ENCODE data around the gene PSMA6.

PSMA6 gene

GRCh38 chr14:35254736-35255135, 37.4 kb upstream of the PSMA6 start:
- Histone ChIP-seq H3K4me1 (ENCODE audit: control insufficient read depth, insufficient read depth, low read length) (no peaks in the 10 kb centered on the region), H3K9ac (ENCODE audit: low read depth, low read length) (no peak overlapping the region), H3K9me3 (ENCODE audit: control insufficient read depth, insufficient read depth, low read length) (no peaks in the 10 kb centered on the region), H3K4me3 (ENCODE audit: low read depth, low read length) (no peak overlapping the region), H3K27me3 (ENCODE audit: control insufficient read depth, insufficient read depth, low read length) (no peaks in the 10 kb centered on the region), H3K36me3 (ENCODE audit: control insufficient read depth, insufficient read depth, low read length) (no peaks in the 10 kb centered on the region)

DNA sequence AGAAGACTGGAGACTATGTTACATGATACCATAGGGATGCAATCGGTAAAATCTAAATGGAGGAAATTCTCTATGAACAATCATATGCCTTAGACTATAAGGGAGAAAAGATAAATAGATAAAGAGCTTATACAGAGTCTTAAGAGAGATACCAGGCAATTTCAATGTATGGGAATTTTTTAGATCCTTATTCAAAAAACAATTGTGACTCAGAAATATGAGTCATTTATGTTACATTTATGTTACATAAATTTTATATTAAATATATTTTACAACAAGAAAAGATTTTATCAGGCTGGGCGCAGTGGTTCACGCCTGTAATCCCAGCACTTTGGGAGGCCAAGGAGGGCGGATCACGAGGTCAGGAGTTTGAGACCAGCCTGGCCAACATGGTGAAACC, 36.5 kb upstream of the PSMA6 start:
- no peaks in the 10 kb centered on the region for H3K27me3 ChIP-seq (ENCODE audit: control insufficient read depth, insufficient read depth, low read length)
- H3K9me3 ChIP-seq (ENCODE audit: control insufficient read depth, insufficient read depth, low read length) = no peaks in the 10 kb centered on the region
- H3K4me3 ChIP-seq (ENCODE audit: low read depth, low read length) = no peak overlapping the region
- H3K4me1 ChIP-seq (ENCODE audit: control insufficient read depth, insufficient read depth, low read length) = no peaks in the 10 kb centered on the region
- no peaks in the 10 kb centered on the region for H3K36me3 ChIP-seq (ENCODE audit: control insufficient read depth, insufficient read depth, low read length)
- H3K9ac ChIP-seq (ENCODE audit: low read depth, low read length) = no peak overlapping the region

- Histone ChIP-seq H3K4me1 (ENCODE audit: control insufficient read depth, insufficient read depth, low read length) (no peaks in the 10 kb centered on the region), H3K36me3 (ENCODE audit: control insufficient read depth, insufficient read depth, low read length) (no peaks in the 10 kb centered on the region), H3K27me3 (ENCODE audit: control insufficient read depth, insufficient read depth, low read length) (no peaks in the 10 kb centered on the region), H3K4me3 (ENCODE audit: low read depth, low read length) (no peak overlapping the region), H3K9me3 (ENCODE audit: control insufficient read depth, insufficient read depth, low read length) (no peaks in the 10 kb centered on the region), H3K9ac (ENCODE audit: low read depth, low read length) (no peak overlapping the region)
These were observed 34.4 kb upstream of the PSMA6 start for GRCh38 chr14:35257809-35258208.

DNA sequence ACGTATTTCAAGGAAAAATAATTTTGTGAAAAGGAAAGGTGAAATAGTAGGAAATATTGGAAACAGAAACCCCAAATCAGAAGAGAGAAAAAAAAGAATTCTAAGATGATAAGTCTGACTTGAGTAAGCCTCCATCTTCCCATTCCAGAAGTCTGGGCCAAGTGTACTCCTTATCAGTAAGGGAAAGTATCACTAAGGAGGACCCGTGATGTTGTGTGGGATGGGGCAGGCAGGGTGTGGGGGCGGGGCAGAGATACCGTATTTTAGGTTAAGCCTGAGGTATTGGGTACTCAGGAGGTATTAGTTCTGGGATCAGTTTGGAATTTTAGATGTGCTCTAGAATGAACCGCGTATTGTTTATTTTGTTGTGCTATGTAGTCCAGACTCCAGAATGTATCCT, 33.8 kb upstream of the PSMA6 start:
- Histone ChIP-seq H3K36me3 (ENCODE audit: control insufficient read depth, insufficient read depth, low read length) (no peaks in the 10 kb centered on the region), H3K4me1 (ENCODE audit: control insufficient read depth, insufficient read depth, low read length) (no peaks in the 10 kb centered on the region), H3K9ac (ENCODE audit: low read depth, low read length) (no peak overlapping the region), H3K4me3 (ENCODE audit: low read depth, low read length) (no peak overlapping the region), H3K9me3 (ENCODE audit: control insufficient read depth, insufficient read depth, low read length) (no peaks in the 10 kb centered on the region), H3K27me3 (ENCODE audit: control insufficient read depth, insufficient read depth, low read length) (no peaks in the 10 kb centered on the region)

GRCh38 chr14:35261774-35262173, 30.4 kb upstream of the PSMA6 start:
- no peaks in the 10 kb centered on the region for H3K9me3 ChIP-seq (ENCODE audit: control insufficient read depth, insufficient read depth, low read length)
- H3K4me3 ChIP-seq (ENCODE audit: low read depth, low read length) = no peak overlapping the region
- no peaks in the 10 kb centered on the region for H3K4me1 ChIP-seq (ENCODE audit: control insufficient read depth, insufficient read depth, low read length)
- no peaks in the 10 kb centered on the region for H3K27me3 ChIP-seq (ENCODE audit: control insufficient read depth, insufficient read depth, low read length)
- no peak overlapping the region for H3K9ac ChIP-seq (ENCODE audit: low read depth, low read length)
- no peaks in the 10 kb centered on the region for H3K36me3 ChIP-seq (ENCODE audit: control insufficient read depth, insufficient read depth, low read length)

DNA sequence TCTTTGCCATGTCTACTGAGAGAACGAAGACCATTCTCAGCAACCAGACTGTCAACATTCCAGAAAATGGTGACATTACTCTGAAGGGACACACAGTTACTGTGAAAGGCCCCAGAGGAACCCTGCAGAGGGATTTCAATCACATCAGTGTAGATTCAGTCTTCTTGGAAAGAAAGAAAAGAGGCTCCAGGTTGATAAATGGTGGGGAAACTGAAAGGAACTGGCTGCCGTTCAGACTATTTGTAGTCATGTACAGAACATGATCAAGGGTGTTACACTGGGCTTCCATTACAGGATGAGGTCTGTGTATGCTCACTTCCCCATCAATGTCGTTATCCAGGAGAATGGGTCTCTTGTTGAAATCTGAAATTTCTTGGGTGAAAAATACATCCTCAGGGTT, 29.7 kb upstream of the PSMA6 start:
- Histone ChIP-seq H3K4me3 (ENCODE audit: low read depth, low read length) (no peak overlapping the region), H3K27me3 (ENCODE audit: control insufficient read depth, insufficient read depth, low read length) (no peaks in the 10 kb centered on the region), H3K36me3 (ENCODE audit: control insufficient read depth, insufficient read depth, low read length) (no peaks in the 10 kb centered on the region), H3K9ac (ENCODE audit: low read depth, low read length) (no peak overlapping the region), H3K4me1 (ENCODE audit: control insufficient read depth, insufficient read depth, low read length) (no peaks in the 10 kb centered on the region), H3K9me3 (ENCODE audit: control insufficient read depth, insufficient read depth, low read length) (no peaks in the 10 kb centered on the region)

DNA sequence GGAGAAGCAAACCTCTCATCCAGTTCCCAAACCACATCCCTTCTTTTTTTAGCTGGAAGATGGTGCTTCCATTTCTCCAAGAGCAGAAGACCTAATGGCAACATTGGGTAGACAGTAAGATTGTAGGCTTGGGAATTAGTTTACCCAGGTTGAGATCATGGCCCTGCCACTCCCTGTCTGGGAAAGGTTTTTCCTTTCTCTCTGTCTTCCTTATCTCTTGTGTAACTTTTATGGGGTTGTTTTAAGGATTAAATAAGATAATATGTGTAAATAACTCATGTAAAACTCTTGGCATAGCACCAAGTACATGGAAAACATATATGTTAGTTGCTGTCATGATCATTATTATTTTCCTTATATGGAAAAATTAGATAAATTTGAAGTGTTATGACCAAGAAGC, 23.2 kb upstream of the PSMA6 start:
- no peak overlapping the region for H3K9ac ChIP-seq (ENCODE audit: low read depth, low read length)
- H3K27me3 ChIP-seq (ENCODE audit: control insufficient read depth, insufficient read depth, low read length) = no peaks in the 10 kb centered on the region
- H3K4me3 ChIP-seq (ENCODE audit: low read depth, low read length) = no peak overlapping the region
- H3K4me1 ChIP-seq (ENCODE audit: control insufficient read depth, insufficient read depth, low read length) = no peaks in the 10 kb centered on the region
- no peaks in the 10 kb centered on the region for H3K9me3 ChIP-seq (ENCODE audit: control insufficient read depth, insufficient read depth, low read length)
- peaks cover 5% of the 10 kb centered on the region for H3K36me3 ChIP-seq (ENCODE audit: control insufficient read depth, insufficient read depth, low read length)

GRCh38 chr14:35274805-35275204, 17.4 kb upstream of the PSMA6 start:
- H3K9me3 ChIP-seq (ENCODE audit: control insufficient read depth, insufficient read depth, low read length) = no peaks in the 10 kb centered on the region
- H3K4me3 ChIP-seq (ENCODE audit: low read depth, low read length) = no peak overlapping the region
- peaks cover 5% of the 10 kb centered on the region for H3K36me3 ChIP-seq (ENCODE audit: control insufficient read depth, insufficient read depth, low read length)
- no peaks in the 10 kb centered on the region for H3K4me1 ChIP-seq (ENCODE audit: control insufficient read depth, insufficient read depth, low read length)
- H3K9ac ChIP-seq (ENCODE audit: low read depth, low read length) = no peak overlapping the region
- no peaks in the 10 kb centered on the region for H3K27me3 ChIP-seq (ENCODE audit: control insufficient read depth, insufficient read depth, low read length)

- Histone ChIP-seq H3K9ac (ENCODE audit: low read depth, low read length) (no peak overlapping the region), H3K9me3 (ENCODE audit: control insufficient read depth, insufficient read depth, low read length) (no peaks in the 10 kb centered on the region), H3K4me1 (ENCODE audit: control insufficient read depth, insufficient read depth, low read length) (no peaks in the 10 kb centered on the region), H3K36me3 (ENCODE audit: control insufficient read depth, insufficient read depth, low read length) (peaks cover 5% of the 10 kb centered on the region), H3K4me3 (ENCODE audit: low read depth, low read length) (no peak overlapping the region), H3K27me3 (ENCODE audit: control insufficient read depth, insufficient read depth, low read length) (no peaks in the 10 kb centered on the region)
These were observed 15.0 kb upstream of the PSMA6 start for GRCh38 chr14:35277179-35277578.

DNA sequence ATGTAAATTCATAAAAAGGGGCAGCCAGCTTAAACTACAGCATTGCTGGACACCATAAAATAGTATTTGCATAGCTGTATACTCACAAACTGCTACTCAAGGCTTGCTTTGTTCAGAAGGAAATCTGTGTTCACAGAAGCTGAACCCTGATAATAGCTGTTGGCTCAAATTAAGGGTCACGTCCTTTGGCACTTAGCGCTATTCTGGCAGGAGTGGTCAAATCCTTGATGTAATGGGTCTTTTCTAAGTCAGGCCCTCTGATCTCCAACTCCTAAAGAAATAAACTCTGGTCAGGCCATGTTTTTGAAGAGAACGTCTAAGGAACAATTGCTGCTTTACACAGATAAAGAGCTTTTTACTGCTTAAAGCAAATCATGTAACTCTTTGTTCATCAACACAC, 12.8 kb upstream of the PSMA6 start:
- H3K27me3 ChIP-seq (ENCODE audit: control insufficient read depth, insufficient read depth, low read length) = no peaks in the 10 kb centered on the region
- no peaks in the 10 kb centered on the region for H3K9me3 ChIP-seq (ENCODE audit: control insufficient read depth, insufficient read depth, low read length)
- peaks cover 1% of the 10 kb centered on the region for H3K36me3 ChIP-seq (ENCODE audit: control insufficient read depth, insufficient read depth, low read length)
- no peak overlapping the region for H3K9ac ChIP-seq (ENCODE audit: low read depth, low read length)
- H3K4me1 ChIP-seq (ENCODE audit: control insufficient read depth, insufficient read depth, low read length) = no peaks in the 10 kb centered on the region
- H3K4me3 ChIP-seq (ENCODE audit: low read depth, low read length) = no peak overlapping the region

GRCh38 chr14:35281341-35281740, 10.8 kb upstream of the PSMA6 start:
- no peaks in the 10 kb centered on the region for H3K36me3 ChIP-seq (ENCODE audit: control insufficient read depth, insufficient read depth, low read length)
- no peak overlapping the region for H3K4me3 ChIP-seq (ENCODE audit: low read depth, low read length)
- H3K9me3 ChIP-seq (ENCODE audit: control insufficient read depth, insufficient read depth, low read length) = no peaks in the 10 kb centered on the region
- H3K9ac ChIP-seq (ENCODE audit: low read depth, low read length) = no peak overlapping the region
- no peaks in the 10 kb centered on the region for H3K27me3 ChIP-seq (ENCODE audit: control insufficient read depth, insufficient read depth, low read length)
- no peaks in the 10 kb centered on the region for H3K4me1 ChIP-seq (ENCODE audit: control insufficient read depth, insufficient read depth, low read length)

DNA sequence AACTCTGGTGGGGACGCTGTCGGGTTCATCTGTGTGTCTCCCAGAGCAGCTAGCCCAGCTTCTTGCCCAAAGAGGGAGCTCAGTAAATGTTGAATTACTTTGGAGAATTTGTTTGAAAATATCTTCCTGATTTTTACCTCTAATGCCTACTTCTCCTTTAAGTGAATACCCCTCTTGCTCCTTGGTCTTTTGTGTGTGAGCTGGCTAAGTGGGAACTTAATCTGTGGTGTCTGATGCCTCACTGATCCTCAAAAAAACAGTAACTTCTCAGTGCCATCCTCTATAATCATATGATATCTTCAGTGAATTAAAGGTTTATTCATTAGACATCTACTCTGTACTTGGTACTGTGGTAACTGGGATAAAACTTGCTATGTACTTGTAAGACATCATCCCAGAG, 7.7 kb upstream of the PSMA6 start:
- H3K9me3 ChIP-seq (ENCODE audit: control insufficient read depth, insufficient read depth, low read length) = no peaks in the 10 kb centered on the region
- H3K27me3 ChIP-seq (ENCODE audit: control insufficient read depth, insufficient read depth, low read length) = no peaks in the 10 kb centered on the region
- H3K4me3 ChIP-seq (ENCODE audit: low read depth, low read length) = no peak overlapping the region
- H3K9ac ChIP-seq (ENCODE audit: low read depth, low read length) = no peak overlapping the region
- no peaks in the 10 kb centered on the region for H3K36me3 ChIP-seq (ENCODE audit: control insufficient read depth, insufficient read depth, low read length)
- no peaks in the 10 kb centered on the region for H3K4me1 ChIP-seq (ENCODE audit: control insufficient read depth, insufficient read depth, low read length)

All from iPS-15b (cell line).